ENCODE results near the gene AGAP5. TPM values are rescaled to one million over a fixed set of nuclear protein-coding genes. Genes with fewer than 3 reads are reported as not detected.
"Not testable (repeated sequence)": the region's sequence is repeated elsewhere in the genome, so short reads cannot be mapped to it uniquely, and the experiment has no call there.

Gene AGAP5
- total and polyA plus RNA-seq, 7 donors: 1.2 to 5.9 (median 4.7) TPM

DNA sequence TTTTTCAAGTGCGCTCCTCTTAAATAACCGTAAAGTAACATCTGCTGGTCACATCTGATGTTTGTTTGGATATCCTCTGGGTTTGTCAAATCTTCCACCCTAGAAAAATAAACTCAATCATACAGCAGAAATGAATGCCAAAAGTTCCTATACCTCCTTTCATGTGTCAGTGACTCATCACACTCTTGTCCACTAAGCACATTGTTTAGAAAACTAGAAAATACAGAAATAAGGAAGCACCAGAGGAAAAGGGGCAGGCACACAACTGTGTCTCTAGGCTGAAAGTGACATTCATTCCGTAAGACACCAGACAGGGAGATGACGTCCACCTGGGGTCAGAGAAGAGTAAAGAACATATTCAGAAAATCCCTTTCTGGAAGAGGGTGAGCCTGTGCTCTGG, 22.7 kb upstream of the AGAP5 start:
- H3K4me1 ChIP-seq; intact Hi-C loops (cut with DNase I); H3K27me3 ChIP-seq; H3K9me3 ChIP-seq; DNase-seq; H3K4me3 ChIP-seq: not testable (repeated sequence)
- TF ChIP-seq POLR2AphosphoS5 (IDR thresholded peaks at IDR 0.05): peak in 1 of 4 donors; percentile 18
- Histone ChIP-seq H3K27ac (peak overlapping the region in 1 of 4 donors; percentile 37), H3K36me3 (peaks cover 4 to 100% (median 24%) of the 10 kb centered on the region in 4 donors)
- 88 to 91% methylated on average over 4 of the region's 4 CpGs for WGBS, 2 donors

DNA sequence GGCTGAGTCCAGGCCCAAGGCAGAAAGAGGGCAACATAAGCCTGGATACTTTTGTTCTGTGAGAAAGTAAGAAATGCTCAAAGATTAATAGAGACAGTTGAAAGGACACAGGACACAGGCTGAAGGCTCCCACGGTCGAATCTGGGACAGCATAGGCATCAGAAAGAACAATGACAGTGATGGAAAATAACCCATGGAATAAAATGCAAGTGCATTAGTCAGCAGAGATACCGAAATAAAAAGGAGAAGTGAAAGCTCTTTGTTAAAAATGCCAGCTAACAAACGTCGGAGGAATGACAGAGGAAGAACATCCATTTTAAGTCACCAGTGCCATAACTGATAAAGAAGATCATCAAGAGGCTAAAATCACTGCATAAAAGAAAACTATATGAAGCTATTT, 19.6 kb upstream of the AGAP5 start:
- DNase-seq: no peak
- H3K27ac ChIP-seq: peak overlapping the region in 1 of 4 donors; percentile 8
- TF ChIP-seq, protein P1, sequence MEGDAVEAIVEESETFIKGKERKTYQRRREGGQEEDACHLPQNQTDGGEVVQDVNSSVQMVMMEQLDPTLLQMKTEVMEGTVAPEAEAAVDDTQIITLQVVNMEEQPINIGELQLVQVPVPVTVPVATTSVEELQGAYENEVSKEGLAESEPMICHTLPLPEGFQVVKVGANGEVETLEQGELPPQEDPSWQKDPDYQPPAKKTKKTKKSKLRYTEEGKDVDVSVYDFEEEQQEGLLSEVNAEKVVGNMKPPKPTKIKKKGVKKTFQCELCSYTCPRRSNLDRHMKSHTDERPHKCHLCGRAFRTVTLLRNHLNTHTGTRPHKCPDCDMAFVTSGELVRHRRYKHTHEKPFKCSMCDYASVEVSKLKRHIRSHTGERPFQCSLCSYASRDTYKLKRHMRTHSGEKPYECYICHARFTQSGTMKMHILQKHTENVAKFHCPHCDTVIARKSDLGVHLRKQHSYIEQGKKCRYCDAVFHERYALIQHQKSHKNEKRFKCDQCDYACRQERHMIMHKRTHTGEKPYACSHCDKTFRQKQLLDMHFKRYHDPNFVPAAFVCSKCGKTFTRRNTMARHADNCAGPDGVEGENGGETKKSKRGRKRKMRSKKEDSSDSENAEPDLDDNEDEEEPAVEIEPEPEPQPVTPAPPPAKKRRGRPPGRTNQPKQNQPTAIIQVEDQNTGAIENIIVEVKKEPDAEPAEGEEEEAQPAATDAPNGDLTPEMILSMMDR (IDR thresholded peaks at IDR 0.05): no peak
- TF ChIP-seq POLR2A (IDR thresholded peaks at IDR 0.05): no peak
- no peak for TF ChIP-seq EP300 (IDR thresholded peaks at IDR 0.05)
- TF ChIP-seq POLR2AphosphoS5 (IDR thresholded peaks at IDR 0.05): no peak
- H3K4me3 ChIP-seq: no peak overlapping the region
- H3K27me3 ChIP-seq: no peaks in the 10 kb centered on the region
- intact Hi-C loops (cut with DNase I): no loop called here
- no peaks in the 10 kb centered on the region for H3K9me3 ChIP-seq
- H3K36me3 ChIP-seq: peaks cover 4 to 79% (median 23%) of the 10 kb centered on the region in 4 donors
- H3K4me1 ChIP-seq: no peaks in the 10 kb centered on the region
- 52 to 82% methylated on average over 5 of the region's 5 CpGs for WGBS, 2 donors

DNA sequence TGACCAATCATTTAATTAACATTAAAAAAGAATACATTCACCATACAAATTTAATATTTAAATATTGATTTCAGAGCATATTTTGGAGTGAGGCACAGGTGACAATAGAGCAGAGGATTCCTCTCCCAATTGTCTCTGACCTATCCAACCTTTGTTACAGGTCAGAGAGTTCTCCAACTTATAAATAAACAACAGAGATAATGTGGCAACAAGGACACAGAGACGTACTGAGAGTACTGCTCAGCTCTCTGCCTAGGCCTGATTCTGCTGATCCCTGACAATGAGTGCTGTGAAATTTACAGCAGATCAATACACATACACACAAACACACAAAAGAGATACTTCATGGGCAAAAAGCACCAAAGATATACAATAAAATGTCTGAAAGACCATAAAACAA, 18.3 kb upstream of the AGAP5 start:
- TF ChIP-seq EP300 (IDR thresholded peaks at IDR 0.05) (no peak), POLR2AphosphoS5 (IDR thresholded peaks at IDR 0.05) (no peak)
- TF ChIP-seq, protein P1 (IDR thresholded peaks at IDR 0.05): no peak
- Histone ChIP-seq H3K27ac (no peak overlapping the region), H3K36me3 (peaks cover 4 to 73% (median 23%) of the 10 kb centered on the region in 4 donors), H3K4me3 (no peak overlapping the region), H3K27me3 (no peaks in the 10 kb centered on the region), H3K9me3 (no peaks in the 10 kb centered on the region), H3K4me1 (no peaks in the 10 kb centered on the region)
- no peak for DNase-seq
- WGBS, 2 donors: 89 to 95% methylated on average over 1 of the region's 1 CpG
- intact Hi-C loops (cut with DNase I): no loop called here

DNA sequence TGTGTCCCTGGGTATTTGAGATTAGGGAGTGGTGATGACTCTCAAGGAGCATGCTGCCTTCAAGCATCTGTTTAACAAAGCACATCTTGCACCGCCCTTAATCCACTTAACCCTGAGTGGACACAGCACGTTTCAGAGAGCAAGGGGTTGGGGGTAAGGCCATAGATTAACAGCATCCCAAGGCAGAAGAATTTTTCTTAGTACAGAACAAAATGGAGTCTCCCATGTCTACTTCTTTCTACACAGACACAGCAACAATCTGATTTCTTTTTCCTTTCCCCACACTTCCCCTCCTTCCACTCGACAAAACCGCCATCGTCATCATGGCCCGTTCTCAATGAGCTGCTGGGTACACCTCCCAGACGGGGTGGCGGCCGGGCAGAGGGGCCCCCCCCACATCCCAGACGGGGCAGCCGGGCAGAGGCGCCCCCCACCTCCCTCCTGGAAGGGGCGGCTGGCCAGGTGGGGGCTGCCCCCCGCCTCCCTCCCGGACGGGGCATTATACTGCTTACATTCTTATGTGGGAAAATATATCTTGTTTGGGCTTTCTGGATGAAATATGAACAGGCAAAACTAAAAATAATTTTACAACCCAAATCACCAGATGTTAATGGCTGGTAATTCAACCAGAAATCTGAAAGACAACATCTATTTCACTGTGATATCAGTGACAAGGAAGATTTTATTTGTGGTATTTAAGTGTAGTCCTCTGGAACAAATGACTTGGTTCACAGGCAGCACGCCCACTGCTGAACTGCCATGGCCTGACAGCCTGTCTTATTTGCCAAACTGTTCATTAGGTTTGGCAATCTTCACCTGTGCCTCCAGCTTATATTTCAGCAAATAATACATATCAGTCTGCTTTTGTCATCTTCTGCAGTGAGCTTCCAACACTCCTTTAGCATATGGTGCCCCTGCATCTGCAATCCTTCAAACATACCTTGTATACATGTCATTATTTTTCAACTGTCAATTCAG, 17.6 kb upstream of the AGAP5 start:
- H3K4me3 ChIP-seq; DNase-seq; intact Hi-C loops (cut with DNase I); H3K27me3 ChIP-seq; H3K27ac ChIP-seq; H3K4me1 ChIP-seq; H3K9me3 ChIP-seq: not testable (repeated sequence)
- H3K36me3 ChIP-seq: peaks cover 4 to 70% (median 18%) of the 10 kb centered on the region in 4 donors
- 93 to 94% methylated on average over 17 of the region's 17 CpGs for WGBS, 2 donors

DNA sequence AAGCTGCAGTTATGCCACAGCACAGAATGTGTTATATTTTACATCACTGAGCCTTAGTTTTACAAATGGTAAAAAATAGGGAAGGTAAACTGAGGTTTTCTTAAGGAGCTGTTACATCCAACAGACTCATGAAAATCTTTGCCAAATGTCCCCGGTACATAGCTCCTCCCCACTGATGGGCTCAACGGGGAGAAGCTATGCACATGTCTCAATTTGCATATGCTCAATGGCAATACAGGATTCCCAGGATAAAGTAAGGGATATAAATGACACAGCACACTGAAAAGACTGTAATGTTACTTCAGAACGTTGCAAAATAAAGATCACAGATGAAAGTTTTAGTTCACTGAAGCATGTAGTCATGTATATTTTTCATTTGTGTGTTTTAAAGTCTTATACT, 16.6 kb upstream of the AGAP5 start:
- H3K4me1 ChIP-seq; DNase-seq; H3K27me3 ChIP-seq; H3K27ac ChIP-seq; H3K4me3 ChIP-seq; intact Hi-C loops (cut with DNase I); H3K9me3 ChIP-seq: not testable (repeated sequence)
- peaks cover 0 to 69% (median 13%) of the 10 kb centered on the region in 4 donors for H3K36me3 ChIP-seq
- WGBS, 2 donors: 39 to 66% methylated on average over 3 of the region's 3 CpGs

DNA sequence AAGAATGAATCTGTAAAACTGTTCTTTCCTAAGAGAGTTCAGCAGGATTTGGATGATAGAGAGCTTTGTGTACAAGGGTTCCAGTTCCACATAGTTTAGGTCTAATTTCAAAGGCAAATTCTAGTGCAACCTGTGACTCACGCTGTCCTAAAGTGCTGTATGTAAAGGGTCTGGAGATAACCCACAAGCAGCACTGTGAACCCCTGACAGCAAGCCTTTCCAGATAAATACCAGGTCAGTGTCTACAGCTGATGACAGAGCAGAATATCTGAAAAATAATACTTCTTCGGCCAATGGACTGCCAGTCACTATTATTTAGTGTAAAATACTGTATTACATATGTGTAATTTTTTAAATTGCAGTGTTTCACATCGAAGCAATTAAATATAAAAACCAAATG, 16.0 kb upstream of the AGAP5 start:
- H3K27ac ChIP-seq; H3K4me3 ChIP-seq; H3K9me3 ChIP-seq; intact Hi-C loops (cut with DNase I); DNase-seq; H3K4me1 ChIP-seq; H3K27me3 ChIP-seq: not testable (repeated sequence)
- peaks cover 0 to 65% (median 10%) of the 10 kb centered on the region in 4 donors for H3K36me3 ChIP-seq
- WGBS, 2 donors: 90 to 91% methylated on average over 3 of the region's 3 CpGs

DNA sequence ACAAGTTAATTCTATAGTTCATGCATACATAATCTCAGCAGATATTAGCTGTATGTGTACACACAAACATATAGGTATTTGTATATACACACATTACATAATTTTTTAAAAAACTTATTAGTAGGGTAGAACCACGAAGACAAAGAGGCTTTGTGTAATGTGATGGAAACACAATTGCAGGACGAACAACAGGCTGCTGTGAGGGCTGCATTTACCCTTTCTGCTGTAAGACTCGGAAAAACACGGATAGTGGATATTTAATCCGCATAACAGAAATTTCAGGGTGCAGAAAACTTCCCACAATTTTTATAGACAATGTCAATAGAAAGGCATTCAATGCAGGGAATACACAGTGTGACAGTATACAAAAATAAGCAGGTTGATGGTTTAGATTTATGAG, 13.8 kb upstream of the AGAP5 start:
- H3K4me3 ChIP-seq; H3K9me3 ChIP-seq; intact Hi-C loops (cut with DNase I); H3K27me3 ChIP-seq; H3K27ac ChIP-seq; DNase-seq; H3K4me1 ChIP-seq: not testable (repeated sequence)
- H3K36me3 ChIP-seq: peaks cover 0 to 43% (median 6%) of the 10 kb centered on the region in 4 donors
- 94% methylated on average over 5 of the region's 5 CpGs for WGBS, 2 donors

DNA sequence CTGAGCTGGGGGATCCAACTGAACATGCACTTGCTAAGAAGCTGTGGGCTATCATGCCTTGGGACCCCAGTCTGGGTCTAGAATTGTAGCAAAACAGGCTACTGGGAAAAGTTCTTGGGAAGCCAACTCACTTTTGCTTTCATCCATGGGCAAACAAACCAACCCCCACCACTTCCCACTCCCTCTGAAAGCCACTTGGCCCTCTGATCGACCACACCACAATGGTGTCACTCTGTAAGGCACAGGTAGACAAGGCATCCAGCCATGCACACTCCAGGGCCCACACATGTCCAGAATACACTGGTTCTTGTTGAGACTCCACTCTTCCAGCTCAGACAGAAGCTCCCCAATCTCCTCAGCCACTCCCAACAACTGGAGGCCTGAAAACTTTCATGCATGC, 10.2 kb upstream of the AGAP5 start:
- H3K27me3 ChIP-seq; H3K27ac ChIP-seq; H3K4me1 ChIP-seq; H3K9me3 ChIP-seq; DNase-seq; H3K4me3 ChIP-seq; intact Hi-C loops (cut with DNase I): not testable (repeated sequence)
- H3K36me3 ChIP-seq: peaks cover 0 to 26% (median 4%) of the 10 kb centered on the region in 4 donors
- 92 to 94% methylated on average over 1 of the region's 1 CpG for WGBS, 2 donors

DNA sequence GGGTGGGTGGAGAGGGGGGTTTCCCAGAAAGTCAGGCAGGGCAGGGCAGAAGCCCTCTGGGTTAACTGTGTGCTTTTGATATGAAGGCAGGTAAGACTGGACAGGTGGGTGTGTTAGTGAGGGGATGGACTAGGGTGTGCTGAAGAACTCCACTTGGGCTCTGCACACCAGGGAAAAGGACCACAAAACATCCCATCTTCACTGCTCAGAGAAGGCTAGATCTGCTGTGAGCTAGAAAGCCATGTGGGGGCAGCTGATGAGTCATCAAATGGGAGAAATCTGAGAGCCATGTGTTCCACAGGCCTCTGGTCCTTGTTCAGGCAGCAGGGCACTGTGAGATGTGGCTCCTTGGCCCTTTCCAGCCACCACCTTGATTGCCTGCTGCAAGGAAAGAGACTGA, 9.7 kb upstream of the AGAP5 start:
- intact Hi-C loops (cut with DNase I); H3K27ac ChIP-seq; DNase-seq; H3K4me1 ChIP-seq; H3K4me3 ChIP-seq; H3K9me3 ChIP-seq; H3K27me3 ChIP-seq: not testable (repeated sequence)
- peaks cover 0 to 23% (median 3%) of the 10 kb centered on the region in 4 donors for H3K36me3 ChIP-seq

DNA sequence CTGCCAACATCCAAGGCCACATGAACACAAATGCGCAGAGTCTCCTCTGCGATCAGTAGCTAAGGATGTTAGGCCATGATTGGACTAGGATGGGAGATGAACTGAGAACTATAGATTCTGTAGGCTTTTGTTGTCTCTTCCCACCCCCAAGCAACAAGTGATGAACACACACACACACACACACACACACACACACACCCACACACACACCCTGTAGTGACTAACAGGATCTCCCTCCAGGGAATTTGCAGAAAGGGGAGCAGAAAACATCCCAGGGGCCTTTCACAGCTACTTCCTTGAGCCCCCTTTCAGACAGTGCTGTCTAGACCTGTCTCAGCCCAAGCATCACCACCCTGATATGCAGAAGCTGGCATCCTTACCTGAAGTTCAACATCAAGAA, 8.6 kb upstream of the AGAP5 start:
- intact Hi-C loops (cut with DNase I): not testable (repeated sequence)

More for the DNA sequence above, 8.6 kb upstream of the AGAP5 start:
- H3K4me3 ChIP-seq, H3K27ac ChIP-seq, H3K4me1 ChIP-seq, DNase-seq, H3K27me3 ChIP-seq, H3K9me3 ChIP-seq: not testable (repeated sequence)
- 93 to 98% methylated on average over 2 of the region's 2 CpGs for WGBS, 2 donors
- peaks cover 0 to 17% (median 2%) of the 10 kb centered on the region in 4 donors for H3K36me3 ChIP-seq
